NCI-H524 treated with DMSO at 0.1 percent for 48 hours (cell line): ENCODE results near the gene RBM39.
"Not testable (repeated sequence)": the region's sequence is repeated elsewhere in the genome, so short reads cannot be mapped to it uniquely, and the experiment has no call there.

ENCODE experiments used
- DNase-seq: peaks from one replicate; lab custom pipeline; 2025; lab: John Stamatoyannopoulos, UW

RBM39 gene

GRCh38 chr20:35706591-35707529 is 35.2 kb downstream of the RBM39 start:
- DNase-seq, result not testable (repeated sequence)

- not testable (repeated sequence) for DNase-seq
Measured at GRCh38 chr20:35705894-35706293, 36.2 kb downstream of the RBM39 start.

- no peak for DNase-seq
Measured at GRCh38 chr20:35704514-35705261, 37.4 kb downstream of the RBM39 start.

GRCh38 chr20:35702824-35703695 is 39.0 kb downstream of the RBM39 start:
- DNase-seq, result no peak

GRCh38 chr20:35702051-35702823 is 39.8 kb downstream of the RBM39 start:
- DNase-seq, result no peak

GRCh38 chr20:35700625-35701148 is 41.4 kb downstream of the RBM39 start:
- no peak for DNase-seq

GRCh38 chr20:35699957-35700624 is 42.0 kb downstream of the RBM39 start:
- DNase-seq, result no peak

GRCh38 chr20:35699127-35699956 is 42.7 kb downstream of the RBM39 start, which contains the start of the genes NFS1 and ROMO1:
TSS of gene NFS1 (minus strand) at chr20:35699352. CDS start at chr20:35699288, 64 bp downstream.
TSS of gene ROMO1 (plus strand) at chr20:35699405. CDS start at chr20:35699633, 228 bp downstream.
- peak; percentile 70 for DNase-seq

GRCh38 chr20:35698298-35699126 is 43.5 kb downstream of the RBM39 start:
- no peak for DNase-seq

- DNase-seq, result no peak
Measured at GRCh38 chr20:35697696-35698297, 44.3 kb downstream of the RBM39 start.

GRCh38 chr20:35695978-35696377 is 46.1 kb downstream of the RBM39 start:
- DNase-seq, result no peak

- DNase-seq, result no peak
Measured at GRCh38 chr20:35695245-35695749, 46.8 kb downstream of the RBM39 start.

GRCh38 chr20:35690265-35690664 is 51.8 kb downstream of the RBM39 start:
- no peak for DNase-seq

GRCh38 chr20:35686872-35687271 is 55.2 kb downstream of the RBM39 start:
- not testable (repeated sequence) for DNase-seq

GRCh38 chr20:35685368-35685767 is 56.7 kb downstream of the RBM39 start:
- not testable (repeated sequence) for DNase-seq

- no peak for DNase-seq
Measured at GRCh38 chr20:35681960-35682359, 60.1 kb downstream of the RBM39 start.

- no peak for DNase-seq
Measured at GRCh38 chr20:35680452-35681183, 61.4 kb downstream of the RBM39 start.
